HG02938 (cell line): ENCODE results near the gene TOX2.

Experiments
- ATAC-seq: cut with Tn5 transposase; IDR thresholded peaks from one replicate; pipeline ENCODE4 v1.9.1; 2021; ENCODE audit warnings: mild to moderate bottlenecking, moderate library complexity; ENCODE audit not compliant: unreplicated experiment

The TOX2 gene

DNA sequence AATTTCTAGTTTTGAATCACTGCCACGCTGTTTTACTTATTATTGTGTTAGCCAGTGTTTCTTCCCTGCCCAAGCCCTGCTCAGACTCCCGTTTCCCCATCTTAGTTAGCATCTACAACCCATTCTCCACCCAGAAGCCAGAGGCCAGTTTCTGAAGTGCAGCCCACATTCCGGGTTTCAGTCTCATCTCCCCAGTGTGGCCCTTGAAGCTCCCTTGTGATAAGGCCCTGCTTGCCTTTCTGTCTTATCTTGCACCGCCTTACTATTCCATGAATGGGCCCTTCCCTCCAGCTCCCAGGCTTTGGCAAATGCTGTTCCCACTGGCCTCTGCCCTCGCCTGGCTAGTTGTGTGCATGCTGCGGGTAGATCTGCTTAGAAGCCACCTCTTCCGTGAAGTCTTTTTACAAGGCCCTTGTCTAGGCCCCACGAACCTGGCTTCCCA is 41.1 kb downstream of the TOX2 start:
- ATAC-seq, result no peak

DNA sequence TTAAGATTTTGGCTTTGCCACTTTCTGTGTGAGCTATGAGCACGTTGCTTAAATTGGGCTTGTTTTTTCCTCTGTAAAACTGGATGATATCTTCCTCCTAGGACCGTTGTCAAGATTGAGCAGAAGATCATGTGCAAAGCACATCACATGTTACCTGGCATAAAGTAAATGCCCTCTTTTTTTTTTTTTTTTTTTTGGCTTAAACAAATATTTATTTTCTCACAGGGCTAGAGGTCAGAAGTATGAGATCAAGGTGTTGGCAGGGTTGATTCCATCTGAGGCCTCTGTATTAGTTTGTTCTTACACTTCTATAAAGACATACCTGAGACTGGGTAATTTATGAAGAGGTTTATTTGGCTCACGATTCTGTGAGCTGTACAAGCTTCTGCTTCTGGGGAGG is 42.7 kb downstream of the TOX2 start:
- no peak for ATAC-seq

- ATAC-seq, result no peak
Observed at GRCh38 chr20:43958626-43959025, 44.0 kb downstream of the TOX2 start.

GRCh38 chr20:43959079-43959919 is 44.6 kb downstream of the TOX2 start:
- no peak for ATAC-seq

DNA sequence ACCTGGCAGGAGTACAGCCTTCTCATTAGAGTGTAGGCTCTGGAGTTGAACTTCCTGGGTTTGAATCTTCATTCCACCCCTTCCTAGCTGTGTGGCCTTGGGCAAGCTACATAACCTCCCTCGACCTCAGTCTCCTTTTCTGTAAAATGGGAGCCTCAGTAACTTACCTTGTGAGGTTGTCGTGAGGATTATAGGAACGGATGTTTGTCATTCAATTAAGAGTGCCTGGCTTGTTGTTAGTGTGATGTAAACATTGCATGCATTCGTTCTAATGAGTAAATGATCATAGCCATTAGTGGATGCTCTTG is 45.2 kb downstream of the TOX2 start:
- ATAC-seq, result no peak

GRCh38 chr20:43960231-43960630 is 45.6 kb downstream of the TOX2 start:
- ATAC-seq, result no peak

GRCh38 chr20:43961116-43961515 is 46.5 kb downstream of the TOX2 start:
- no peak for ATAC-seq

DNA sequence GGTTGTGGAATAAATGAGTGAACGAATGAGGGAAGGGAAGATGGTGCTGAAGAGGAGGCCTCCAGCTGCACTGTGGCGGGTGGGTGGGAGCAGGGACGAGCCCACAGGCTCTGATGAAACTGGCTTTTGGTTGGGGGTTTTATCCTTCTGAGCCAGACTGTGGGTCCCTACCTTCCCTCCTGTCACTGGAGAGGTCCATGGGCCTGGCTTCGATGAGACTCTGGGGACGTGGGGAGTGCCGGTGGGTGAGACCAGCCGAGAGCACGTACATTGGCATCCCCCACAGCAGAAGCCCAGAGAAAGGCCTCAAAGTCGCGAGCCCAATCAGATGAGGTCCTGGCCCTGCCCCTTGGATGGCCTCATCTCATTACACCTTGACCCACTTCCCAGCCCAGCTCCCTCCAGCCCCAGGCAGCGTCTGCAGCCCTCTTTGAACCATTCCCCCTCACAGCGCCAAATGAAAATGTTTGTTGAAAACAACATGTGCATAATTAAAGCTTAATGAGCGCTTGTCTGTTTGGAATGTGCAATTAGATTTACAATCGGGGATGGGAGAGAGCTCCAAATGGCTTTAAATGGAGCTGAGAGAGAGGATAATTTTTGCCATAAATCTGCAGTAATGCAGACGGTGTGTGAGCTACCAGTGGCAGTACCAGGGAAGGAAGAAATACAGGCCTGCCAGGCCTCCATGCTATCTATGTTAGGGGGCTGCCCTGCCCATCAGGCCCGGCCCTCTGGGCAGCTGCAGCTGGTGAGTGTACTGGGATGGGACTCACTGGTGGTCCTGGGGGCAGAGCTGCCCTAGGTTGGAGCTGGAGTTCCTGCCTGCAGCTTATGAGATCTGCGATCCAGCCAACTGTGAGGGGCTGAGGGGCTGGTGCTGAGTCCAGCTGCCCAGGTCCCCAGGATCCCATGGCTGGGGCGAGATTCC is 47.2 kb downstream of the TOX2 start:
- no peak for ATAC-seq

- no peak for ATAC-seq
Observed at GRCh38 chr20:43962530-43962929, 47.9 kb downstream of the TOX2 start.

GRCh38 chr20:43963233-43963632 is 48.6 kb downstream of the TOX2 start:
- ATAC-seq, result no peak

DNA sequence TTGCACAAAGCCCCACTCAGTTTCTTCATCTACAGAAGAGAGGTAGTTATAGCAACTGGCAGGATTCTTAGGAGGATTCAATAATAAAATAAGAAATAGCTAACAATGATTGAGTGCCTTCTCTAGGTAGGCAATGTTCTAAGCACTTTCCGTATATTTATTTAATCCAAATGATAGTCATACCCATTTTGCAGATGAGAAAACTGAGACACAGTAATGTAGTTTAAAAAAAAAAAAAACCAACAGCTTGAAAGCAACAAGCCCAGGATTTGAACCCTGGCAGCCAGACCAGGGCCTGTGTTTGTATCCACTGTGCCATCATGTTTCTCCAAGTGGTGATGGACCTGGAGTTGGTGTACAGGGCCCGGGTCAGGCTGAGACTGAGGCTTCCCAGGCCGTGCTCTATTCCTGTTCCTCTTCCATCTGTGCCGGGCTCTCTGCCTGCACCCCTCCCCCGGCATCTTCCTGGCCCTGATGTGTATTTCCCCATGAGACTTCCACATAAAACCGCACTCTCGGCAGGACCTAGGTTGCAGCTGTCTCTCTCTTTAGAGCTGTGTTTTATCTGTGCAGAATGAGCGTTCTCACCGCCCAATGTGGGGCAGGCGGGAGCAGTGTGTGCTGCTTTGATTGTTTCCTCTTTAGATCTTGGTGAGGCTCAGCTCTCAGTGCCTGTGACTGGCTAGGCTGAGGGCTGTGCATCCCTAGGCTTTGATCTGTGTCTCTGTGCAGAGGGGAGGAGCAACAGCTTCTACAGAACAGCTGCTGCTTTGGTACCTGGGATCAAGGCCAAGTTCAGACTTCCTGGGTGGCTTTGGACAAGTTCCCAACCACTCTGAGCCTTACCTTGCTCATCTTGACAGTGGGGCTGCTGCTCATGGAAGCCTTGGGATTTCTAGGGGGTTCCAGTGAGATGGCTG is 49.5 kb downstream of the TOX2 start:
- no peak for ATAC-seq

- ATAC-seq, result no peak
Observed at GRCh38 chr20:43968341-43969000, 53.8 kb downstream of the TOX2 start.

DNA sequence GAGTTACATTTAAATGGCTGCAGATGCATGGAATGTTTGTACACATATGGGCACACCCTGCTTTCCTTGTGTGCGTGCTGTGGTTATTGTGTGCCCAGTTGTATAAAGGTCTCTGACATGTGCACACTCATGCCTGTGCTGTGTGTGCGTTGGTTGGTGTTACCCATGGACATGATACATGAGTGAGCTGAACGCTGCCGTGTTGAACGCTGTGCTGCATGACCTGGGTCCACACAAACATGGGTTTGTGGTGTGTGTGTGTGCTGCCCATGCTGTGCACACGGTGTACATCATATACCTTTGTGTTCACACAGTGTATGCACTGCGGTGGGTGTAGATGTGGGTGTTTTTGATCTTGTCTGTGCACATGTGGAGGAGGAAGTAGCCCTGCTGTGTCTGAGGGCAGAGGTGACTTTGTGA is 54.4 kb downstream of the TOX2 start:
- ATAC-seq, result no peak

DNA sequence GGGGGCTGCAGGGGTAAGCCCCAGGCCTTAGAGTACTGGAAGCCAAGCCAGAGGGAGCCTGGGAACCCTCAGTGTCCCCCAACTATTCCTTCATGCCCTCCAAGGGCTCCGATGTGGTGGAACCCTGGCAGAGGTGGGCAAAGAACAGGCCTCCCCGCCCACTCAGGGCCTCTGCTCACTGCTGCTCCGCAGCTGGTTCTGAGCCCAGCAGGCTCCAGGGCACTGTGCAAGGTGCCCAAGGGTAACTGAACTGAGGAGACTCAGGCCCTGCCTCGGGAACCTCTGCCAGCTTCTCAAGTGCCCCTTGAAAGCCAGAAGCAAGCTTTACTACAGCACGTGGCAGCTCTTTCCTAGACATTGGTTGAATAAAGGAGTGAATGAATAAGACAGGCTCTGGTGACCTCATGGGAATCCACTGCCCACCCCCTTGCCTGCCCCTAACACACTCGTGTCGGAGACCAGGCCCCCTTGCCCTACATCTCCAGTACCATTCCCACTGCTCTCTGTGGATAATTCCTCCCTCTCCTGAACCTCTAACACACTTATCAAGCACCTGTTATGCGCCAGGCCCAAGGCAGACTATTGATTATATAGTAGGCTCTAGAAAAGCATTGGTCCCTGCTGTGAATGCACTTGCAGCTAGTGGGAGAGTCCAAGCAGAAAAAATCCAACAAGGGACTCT is 55.0 kb downstream of the TOX2 start:
- ATAC-seq, result no peak

- ATAC-seq, result no peak
Observed at GRCh38 chr20:43971267-43971666, 56.6 kb downstream of the TOX2 start.

- ATAC-seq, result no peak
Observed at GRCh38 chr20:43972051-43972450, 57.4 kb downstream of the TOX2 start.

DNA sequence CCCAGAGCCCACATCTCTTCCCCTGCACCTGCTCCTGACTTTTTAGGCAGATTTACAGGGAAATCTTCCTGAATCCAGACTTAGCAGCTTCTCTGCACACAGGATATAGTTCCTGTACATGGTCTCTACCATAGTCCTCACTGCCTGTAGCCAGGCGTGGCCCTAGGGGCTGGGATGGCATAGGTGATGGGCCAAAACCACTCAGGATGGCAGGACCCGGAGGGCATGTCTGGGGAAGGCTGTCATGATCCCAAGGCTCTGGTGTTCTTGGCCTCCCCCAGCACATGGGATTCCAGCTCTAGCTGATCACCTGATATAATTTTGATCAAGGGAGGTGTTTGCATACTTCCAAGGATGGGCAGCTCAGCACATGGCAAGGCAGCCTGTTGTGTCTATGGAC is 58.0 kb downstream of the TOX2 start:
- ATAC-seq, result no peak

- no peak for ATAC-seq
Observed at GRCh38 chr20:43973231-43973630, 58.6 kb downstream of the TOX2 start.

- no peak for ATAC-seq
Observed at GRCh38 chr20:43973671-43974450, 59.2 kb downstream of the TOX2 start.
